ENCODE results near the gene INSRR.

DNA sequence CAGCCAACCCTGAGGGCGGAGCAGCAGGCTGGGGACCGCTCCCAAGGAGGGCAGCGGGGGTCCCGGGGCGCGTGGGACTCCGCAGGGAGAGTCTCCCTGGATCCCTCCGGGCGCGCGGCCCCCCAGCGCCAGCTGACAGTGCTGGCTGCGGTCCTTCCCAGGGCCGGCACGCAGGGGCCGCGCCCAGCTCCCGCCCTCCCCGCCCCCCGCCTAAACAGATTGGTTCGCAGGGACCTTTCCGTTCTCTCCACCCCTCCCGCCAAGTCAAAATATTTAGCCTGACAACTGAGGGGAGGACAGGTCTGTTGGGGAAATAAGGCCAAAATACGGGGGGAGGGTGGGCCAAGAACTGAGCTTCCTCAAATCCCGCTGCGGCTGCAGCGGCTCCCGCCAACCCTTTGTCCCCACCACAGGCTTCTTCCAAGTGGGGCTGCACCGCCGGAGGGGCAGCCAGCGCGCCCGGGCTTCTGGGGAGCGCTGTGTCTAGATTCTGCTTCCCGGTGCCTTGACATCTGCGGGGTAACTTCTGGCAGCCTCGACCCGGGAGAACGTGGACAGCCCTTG is at the start of gene INSRR:
- TF ChIP-seq CTCF (IDR thresholded peaks at IDR 0.05; ENCODE audit: insufficient read depth, low read length, poor library complexity, severe bottlenecking) (no peak), EZH2phosphoT487 (conservative IDR thresholded peaks at IDR 0.05; ENCODE audit: low read length) (no peak)
